ENCODE data around the gene MAL. TPM values are rescaled to one million over a fixed set of nuclear protein-coding genes. Genes with fewer than 3 reads are reported as not detected.

MAL gene
- total RNA-seq, 1 donor from 2014 or later = 0.41 TPM

DNA sequence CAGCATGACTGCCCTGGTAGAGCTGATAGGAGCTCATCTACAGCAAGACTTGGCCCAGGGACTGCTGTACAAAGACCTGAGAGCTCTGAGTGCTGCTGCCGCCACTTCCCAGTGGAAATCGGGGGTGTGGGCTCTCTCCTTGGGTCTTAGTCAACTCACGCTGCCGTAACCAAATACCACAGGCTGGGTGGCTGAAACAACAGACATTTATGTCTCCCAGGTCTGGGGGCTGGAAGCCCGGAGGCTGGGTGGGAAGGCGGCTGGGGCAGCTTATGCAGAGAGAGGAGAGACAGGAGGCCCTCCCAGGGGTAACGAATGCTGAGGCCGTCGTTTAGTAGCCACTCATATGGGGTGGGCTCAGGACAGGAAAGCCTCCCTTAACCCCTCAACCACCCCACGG, 15.4 kb upstream of the MAL start:
- H3K4me3 ChIP-seq (ENCODE audit: insufficient read depth, low read depth, low read length) = no peak overlapping the region
- no peaks in the 10 kb centered on the region for H3K4me1 ChIP-seq (ENCODE audit: insufficient read depth, low read length)
- no peaks in the 10 kb centered on the region for H3K79me2 ChIP-seq (ENCODE audit: insufficient read depth, low read length)
- H3K36me3 ChIP-seq (ENCODE audit: insufficient read depth, low read length) = no peaks in the 10 kb centered on the region
- TF ChIP-seq EZH2 (IDR thresholded peaks at IDR 0.05; ENCODE audit: insufficient read depth, low read length) = no peak
- TF ChIP-seq, protein P1, sequence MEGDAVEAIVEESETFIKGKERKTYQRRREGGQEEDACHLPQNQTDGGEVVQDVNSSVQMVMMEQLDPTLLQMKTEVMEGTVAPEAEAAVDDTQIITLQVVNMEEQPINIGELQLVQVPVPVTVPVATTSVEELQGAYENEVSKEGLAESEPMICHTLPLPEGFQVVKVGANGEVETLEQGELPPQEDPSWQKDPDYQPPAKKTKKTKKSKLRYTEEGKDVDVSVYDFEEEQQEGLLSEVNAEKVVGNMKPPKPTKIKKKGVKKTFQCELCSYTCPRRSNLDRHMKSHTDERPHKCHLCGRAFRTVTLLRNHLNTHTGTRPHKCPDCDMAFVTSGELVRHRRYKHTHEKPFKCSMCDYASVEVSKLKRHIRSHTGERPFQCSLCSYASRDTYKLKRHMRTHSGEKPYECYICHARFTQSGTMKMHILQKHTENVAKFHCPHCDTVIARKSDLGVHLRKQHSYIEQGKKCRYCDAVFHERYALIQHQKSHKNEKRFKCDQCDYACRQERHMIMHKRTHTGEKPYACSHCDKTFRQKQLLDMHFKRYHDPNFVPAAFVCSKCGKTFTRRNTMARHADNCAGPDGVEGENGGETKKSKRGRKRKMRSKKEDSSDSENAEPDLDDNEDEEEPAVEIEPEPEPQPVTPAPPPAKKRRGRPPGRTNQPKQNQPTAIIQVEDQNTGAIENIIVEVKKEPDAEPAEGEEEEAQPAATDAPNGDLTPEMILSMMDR (IDR thresholded peaks at IDR 0.05; ENCODE audit: insufficient read depth, low read depth, low read length) = no peak
- no peak overlapping the region for H3K4me3 Mint-ChIP-seq (ENCODE audit: unreplicated experiment)
- H4K20me1 ChIP-seq (ENCODE audit: insufficient read depth, low read length) = no peaks in the 10 kb centered on the region
- DNase-seq (ENCODE audit: low read depth) (no peak), FAIRE-seq (no peak)
- no peak overlapping the region for H3K27ac Mint-ChIP-seq (ENCODE audit: unreplicated experiment)
- H2AFZ ChIP-seq (ENCODE audit: low read depth, low read length) = no peak overlapping the region
- no peak overlapping the region for H3K4me2 ChIP-seq (ENCODE audit: low read length)
- H3K4me1 Mint-ChIP-seq (ENCODE audit: low read depth, unreplicated experiment) = peaks cover 9% of the 10 kb centered on the region
- no peaks in the 10 kb centered on the region for H3K36me3 Mint-ChIP-seq (ENCODE audit: low read depth, unreplicated experiment)
- no peak overlapping the region for H3K9ac ChIP-seq (ENCODE audit: low read length)
- H3K9me3 ChIP-seq (ENCODE audit: insufficient read depth, low read depth, low read length) = no peaks in the 10 kb centered on the region
- peaks cover 28% of the 10 kb centered on the region for H3K27me3 Mint-ChIP-seq (ENCODE audit: low read depth, unreplicated experiment)
- H3K27me3 ChIP-seq (ENCODE audit: insufficient read depth, low read length) = peaks cover 3% of the 10 kb centered on the region
- no peak overlapping the region for H3K27ac ChIP-seq (ENCODE audit: low read depth, low read length)
- H3K9me3 Mint-ChIP-seq (ENCODE audit: unreplicated experiment) = no peaks in the 10 kb centered on the region

- DNase-seq (ENCODE audit: low read depth) = no peak
- Histone ChIP-seq H3K27ac (ENCODE audit: low read depth, low read length) (no peak overlapping the region), H3K9ac (ENCODE audit: low read length) (no peak overlapping the region), H2AFZ (ENCODE audit: low read depth, low read length) (no peak overlapping the region), H3K4me3 (ENCODE audit: insufficient read depth, low read depth, low read length) (no peak overlapping the region), H3K9me3 (ENCODE audit: insufficient read depth, low read depth, low read length) (no peaks in the 10 kb centered on the region), H3K36me3 (ENCODE audit: insufficient read depth, low read length) (no peaks in the 10 kb centered on the region), H3K4me1 (ENCODE audit: insufficient read depth, low read length) (no peaks in the 10 kb centered on the region), H4K20me1 (ENCODE audit: insufficient read depth, low read length) (no peaks in the 10 kb centered on the region), H3K27me3 (ENCODE audit: insufficient read depth, low read length) (peaks cover 5% of the 10 kb centered on the region), H3K79me2 (ENCODE audit: insufficient read depth, low read length) (no peaks in the 10 kb centered on the region), H3K4me2 (ENCODE audit: low read length) (no peak overlapping the region)
- H3K36me3 Mint-ChIP-seq (ENCODE audit: low read depth, unreplicated experiment) = no peaks in the 10 kb centered on the region
- no peak overlapping the region for H3K4me3 Mint-ChIP-seq (ENCODE audit: unreplicated experiment)
- TF ChIP-seq EZH2 (IDR thresholded peaks at IDR 0.05; ENCODE audit: insufficient read depth, low read length) = no peak
- TF ChIP-seq, protein P1 (IDR thresholded peaks at IDR 0.05; ENCODE audit: insufficient read depth, low read depth, low read length) = no peak
- H3K9me3 Mint-ChIP-seq (ENCODE audit: unreplicated experiment) = no peaks in the 10 kb centered on the region
- peaks cover 9% of the 10 kb centered on the region for H3K4me1 Mint-ChIP-seq (ENCODE audit: low read depth, unreplicated experiment)
- H3K27me3 Mint-ChIP-seq (ENCODE audit: low read depth, unreplicated experiment) = peaks cover 29% of the 10 kb centered on the region
- no peak overlapping the region for H3K27ac Mint-ChIP-seq (ENCODE audit: unreplicated experiment)
- no peak for FAIRE-seq
These were observed 14.8 kb upstream of the MAL start for GRCh38 chr2:95010718-95011117.

DNA sequence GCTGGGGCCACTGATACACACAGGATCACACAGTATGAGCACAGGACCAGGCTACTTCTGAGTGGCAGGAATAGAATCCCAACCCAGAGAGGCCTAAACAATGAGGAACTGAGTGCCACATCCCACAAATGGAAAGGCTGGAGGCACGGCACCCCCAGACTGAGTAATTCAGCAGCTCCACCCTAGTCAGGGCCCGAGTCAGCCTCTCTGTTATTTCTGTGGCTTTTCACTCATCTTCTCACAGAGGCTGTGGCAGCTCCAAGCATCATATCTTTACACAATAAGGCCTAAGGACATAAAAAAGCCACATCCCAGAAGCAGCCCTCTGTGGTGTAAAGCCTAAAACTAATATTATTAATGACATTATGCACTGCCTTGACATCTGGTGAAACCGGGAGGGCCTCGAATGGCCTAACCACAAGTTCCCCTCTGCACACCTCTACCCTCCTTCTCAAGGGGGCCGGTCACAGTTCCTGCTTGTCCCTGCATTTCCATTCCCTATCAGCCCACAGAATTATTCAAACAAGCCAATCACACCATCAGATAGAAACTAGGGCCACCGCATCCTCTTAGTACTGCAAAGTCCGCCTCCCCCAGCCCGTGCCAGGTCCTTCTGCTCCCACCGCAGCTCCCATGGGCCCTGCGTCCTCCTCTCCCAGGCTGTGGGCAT, 12.5 kb upstream of the MAL start:
- no peak overlapping the region for H2AFZ ChIP-seq (ENCODE audit: low read depth, low read length)
- H3K9ac ChIP-seq (ENCODE audit: low read length) = no peak overlapping the region
- no peak overlapping the region for H3K27ac ChIP-seq (ENCODE audit: low read depth, low read length)
- DNase-seq (ENCODE audit: low read depth) (no peak), FAIRE-seq (no peak)
- no peak overlapping the region for H3K4me3 Mint-ChIP-seq (ENCODE audit: unreplicated experiment)
- peaks cover 8% of the 10 kb centered on the region for H3K27me3 ChIP-seq (ENCODE audit: insufficient read depth, low read length)
- no peaks in the 10 kb centered on the region for H3K4me1 ChIP-seq (ENCODE audit: insufficient read depth, low read length)
- TF ChIP-seq EZH2 (IDR thresholded peaks at IDR 0.05; ENCODE audit: insufficient read depth, low read length) = no peak
- H3K27me3 Mint-ChIP-seq (ENCODE audit: low read depth, unreplicated experiment) = peaks cover 31% of the 10 kb centered on the region
- H3K36me3 ChIP-seq (ENCODE audit: insufficient read depth, low read length) = no peaks in the 10 kb centered on the region
- H3K4me3 ChIP-seq (ENCODE audit: insufficient read depth, low read depth, low read length) = no peak overlapping the region
- no peak overlapping the region for H3K4me2 ChIP-seq (ENCODE audit: low read length)
- no peaks in the 10 kb centered on the region for H3K9me3 ChIP-seq (ENCODE audit: insufficient read depth, low read depth, low read length)
- H3K27ac Mint-ChIP-seq (ENCODE audit: unreplicated experiment) = no peak overlapping the region
- peaks cover 9% of the 10 kb centered on the region for H3K4me1 Mint-ChIP-seq (ENCODE audit: low read depth, unreplicated experiment)
- H3K79me2 ChIP-seq (ENCODE audit: insufficient read depth, low read length) = no peaks in the 10 kb centered on the region
- H3K36me3 Mint-ChIP-seq (ENCODE audit: low read depth, unreplicated experiment) = no peaks in the 10 kb centered on the region
- no peaks in the 10 kb centered on the region for H3K9me3 Mint-ChIP-seq (ENCODE audit: unreplicated experiment)
- no peaks in the 10 kb centered on the region for H4K20me1 ChIP-seq (ENCODE audit: insufficient read depth, low read length)
